ENCODE measurements around the gene ATM.
"Not testable (repeated sequence)": the region's sequence is repeated elsewhere in the genome, so short reads cannot be mapped to it uniquely, and the experiment has no call there.

ATM gene

GRCh38 chr11:108246885-108247284 is 24.0 kb downstream of the ATM start:
- H3K27me3 ChIP-seq (ENCODE audit: insufficient read depth, poor library complexity, severe bottlenecking): no peaks in the 10 kb centered on the region
- no peak for DNase-seq (ENCODE audit: low read depth in 1 of 2, low spot score in 1 of 2)
- H3K27ac ChIP-seq (replicated peaks): no peak overlapping the region
- TF ChIP-seq GABPA (IDR thresholded peaks at IDR 0.05; ENCODE audit: low read depth) (no peak), SPI1 (IDR thresholded peaks at IDR 0.05; ENCODE audit: borderline replicate concordance, low read depth) (no peak), POLR2AphosphoS5 (IDR thresholded peaks at IDR 0.05; ENCODE audit: low read depth) (no peak)
- TF ChIP-seq, protein P1, sequence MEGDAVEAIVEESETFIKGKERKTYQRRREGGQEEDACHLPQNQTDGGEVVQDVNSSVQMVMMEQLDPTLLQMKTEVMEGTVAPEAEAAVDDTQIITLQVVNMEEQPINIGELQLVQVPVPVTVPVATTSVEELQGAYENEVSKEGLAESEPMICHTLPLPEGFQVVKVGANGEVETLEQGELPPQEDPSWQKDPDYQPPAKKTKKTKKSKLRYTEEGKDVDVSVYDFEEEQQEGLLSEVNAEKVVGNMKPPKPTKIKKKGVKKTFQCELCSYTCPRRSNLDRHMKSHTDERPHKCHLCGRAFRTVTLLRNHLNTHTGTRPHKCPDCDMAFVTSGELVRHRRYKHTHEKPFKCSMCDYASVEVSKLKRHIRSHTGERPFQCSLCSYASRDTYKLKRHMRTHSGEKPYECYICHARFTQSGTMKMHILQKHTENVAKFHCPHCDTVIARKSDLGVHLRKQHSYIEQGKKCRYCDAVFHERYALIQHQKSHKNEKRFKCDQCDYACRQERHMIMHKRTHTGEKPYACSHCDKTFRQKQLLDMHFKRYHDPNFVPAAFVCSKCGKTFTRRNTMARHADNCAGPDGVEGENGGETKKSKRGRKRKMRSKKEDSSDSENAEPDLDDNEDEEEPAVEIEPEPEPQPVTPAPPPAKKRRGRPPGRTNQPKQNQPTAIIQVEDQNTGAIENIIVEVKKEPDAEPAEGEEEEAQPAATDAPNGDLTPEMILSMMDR (IDR thresholded peaks at IDR 0.05; ENCODE audit: insufficient read depth, low read length): no peak
- TF ChIP-seq, protein P2, sequence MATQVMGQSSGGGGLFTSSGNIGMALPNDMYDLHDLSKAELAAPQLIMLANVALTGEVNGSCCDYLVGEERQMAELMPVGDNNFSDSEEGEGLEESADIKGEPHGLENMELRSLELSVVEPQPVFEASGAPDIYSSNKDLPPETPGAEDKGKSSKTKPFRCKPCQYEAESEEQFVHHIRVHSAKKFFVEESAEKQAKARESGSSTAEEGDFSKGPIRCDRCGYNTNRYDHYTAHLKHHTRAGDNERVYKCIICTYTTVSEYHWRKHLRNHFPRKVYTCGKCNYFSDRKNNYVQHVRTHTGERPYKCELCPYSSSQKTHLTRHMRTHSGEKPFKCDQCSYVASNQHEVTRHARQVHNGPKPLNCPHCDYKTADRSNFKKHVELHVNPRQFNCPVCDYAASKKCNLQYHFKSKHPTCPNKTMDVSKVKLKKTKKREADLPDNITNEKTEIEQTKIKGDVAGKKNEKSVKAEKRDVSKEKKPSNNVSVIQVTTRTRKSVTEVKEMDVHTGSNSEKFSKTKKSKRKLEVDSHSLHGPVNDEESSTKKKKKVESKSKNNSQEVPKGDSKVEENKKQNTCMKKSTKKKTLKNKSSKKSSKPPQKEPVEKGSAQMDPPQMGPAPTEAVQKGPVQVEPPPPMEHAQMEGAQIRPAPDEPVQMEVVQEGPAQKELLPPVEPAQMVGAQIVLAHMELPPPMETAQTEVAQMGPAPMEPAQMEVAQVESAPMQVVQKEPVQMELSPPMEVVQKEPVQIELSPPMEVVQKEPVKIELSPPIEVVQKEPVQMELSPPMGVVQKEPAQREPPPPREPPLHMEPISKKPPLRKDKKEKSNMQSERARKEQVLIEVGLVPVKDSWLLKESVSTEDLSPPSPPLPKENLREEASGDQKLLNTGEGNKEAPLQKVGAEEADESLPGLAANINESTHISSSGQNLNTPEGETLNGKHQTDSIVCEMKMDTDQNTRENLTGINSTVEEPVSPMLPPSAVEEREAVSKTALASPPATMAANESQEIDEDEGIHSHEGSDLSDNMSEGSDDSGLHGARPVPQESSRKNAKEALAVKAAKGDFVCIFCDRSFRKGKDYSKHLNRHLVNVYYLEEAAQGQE (IDR thresholded peaks at IDR 0.05; ENCODE audit: insufficient replicate concordance, low read depth): no peak
- H3K4me3 ChIP-seq (replicated peaks; ENCODE audit: insufficient read depth, low read length): no peak overlapping the region

- Histone ChIP-seq H3K4me3 (replicated peaks; ENCODE audit: insufficient read depth, low read length) (no peak overlapping the region), H3K27ac (replicated peaks) (no peak overlapping the region), H3K27me3 (ENCODE audit: insufficient read depth, poor library complexity, severe bottlenecking) (no peaks in the 10 kb centered on the region)
- TF ChIP-seq, protein P2 (IDR thresholded peaks at IDR 0.05; ENCODE audit: insufficient replicate concordance, low read depth): no peak
- TF ChIP-seq POLR2AphosphoS5 (IDR thresholded peaks at IDR 0.05; ENCODE audit: low read depth) (no peak), GABPA (IDR thresholded peaks at IDR 0.05; ENCODE audit: low read depth) (no peak), SPI1 (IDR thresholded peaks at IDR 0.05; ENCODE audit: borderline replicate concordance, low read depth) (no peak)
- TF ChIP-seq, protein P1 (IDR thresholded peaks at IDR 0.05; ENCODE audit: insufficient read depth, low read length): no peak
- DNase-seq (ENCODE audit: low read depth in 1 of 2, low spot score in 1 of 2): no peak
Measured at GRCh38 chr11:108253176-108253575, 30.3 kb downstream of the ATM start.

- no peak for DNase-seq (ENCODE audit: low read depth in 1 of 2, low spot score in 1 of 2)
- TF ChIP-seq, protein P1 (IDR thresholded peaks at IDR 0.05; ENCODE audit: insufficient read depth, low read length): no peak
- no peak for TF ChIP-seq GABPA (IDR thresholded peaks at IDR 0.05; ENCODE audit: low read depth)
- TF ChIP-seq, protein P2 (IDR thresholded peaks at IDR 0.05; ENCODE audit: insufficient replicate concordance, low read depth): no peak
- no peak for TF ChIP-seq POLR2AphosphoS5 (IDR thresholded peaks at IDR 0.05; ENCODE audit: low read depth)
- no peak for TF ChIP-seq SPI1 (IDR thresholded peaks at IDR 0.05; ENCODE audit: borderline replicate concordance, low read depth)
- Histone ChIP-seq H3K27me3 (ENCODE audit: insufficient read depth, poor library complexity, severe bottlenecking) (no peaks in the 10 kb centered on the region), H3K4me3 (replicated peaks; ENCODE audit: insufficient read depth, low read length) (no peak overlapping the region), H3K27ac (replicated peaks) (no peak overlapping the region)
Measured at GRCh38 chr11:108269583-108269982, 46.7 kb downstream of the ATM start.

DNA sequence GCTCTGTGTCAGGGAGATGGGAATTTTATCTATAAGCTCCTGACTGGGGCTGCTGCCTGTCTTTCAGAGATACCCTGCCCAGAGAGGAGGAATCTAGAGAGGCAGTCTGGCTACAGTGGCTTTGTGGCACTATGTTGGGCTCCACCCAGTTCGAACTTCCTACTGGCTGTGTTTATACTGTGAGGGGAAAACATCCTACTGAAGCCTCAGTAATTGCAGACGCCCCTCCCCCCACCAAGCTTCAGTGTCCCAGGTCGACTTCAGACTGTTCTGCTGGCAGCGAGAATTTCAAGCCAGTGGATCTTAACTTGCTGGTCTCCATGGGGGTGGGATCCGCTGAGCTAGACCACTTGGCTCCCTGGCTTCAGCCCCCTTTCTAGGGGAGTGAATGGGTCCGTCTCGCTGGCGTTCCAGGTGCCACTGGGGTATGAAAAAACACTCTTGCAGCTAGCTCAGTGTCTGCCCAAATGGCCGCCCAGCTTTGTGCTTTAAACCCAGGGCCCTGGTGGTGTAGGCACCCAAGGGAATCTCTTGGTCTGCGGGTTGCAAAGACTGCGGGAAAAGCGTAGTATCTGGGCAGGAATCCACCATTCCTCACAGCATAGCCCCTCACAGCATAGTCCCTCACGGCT is 54.2 kb downstream of the ATM start:
- not testable (repeated sequence) for DNase-seq (ENCODE audit: low read depth in 1 of 2, low spot score in 1 of 2); H3K27me3 ChIP-seq (ENCODE audit: insufficient read depth, poor library complexity, severe bottlenecking); H3K27ac ChIP-seq (replicated peaks); H3K4me3 ChIP-seq (replicated peaks; ENCODE audit: insufficient read depth, low read length)
